Activated naive CD4-positive, alpha-beta T cell treated with anti-CD3 and anti-CD28 coated beads, Interleukin-2, amount 50 U/mL, for 72 hours (primary cell): Measurements from ENCODE around the gene SLC36A1. TPM values are rescaled to one million over a fixed set of nuclear protein-coding genes. Genes with fewer than 3 reads are reported as not detected.

Experiments used
- ATAC-seq, 2 donors: fragments of 150-1000 bp; cut with Tn5 transposase; 2 replicates each; pipeline ENCODE4 v1.10.0; 2021; ENCODE audit warnings: mild to moderate bottlenecking in 2 of 2, moderate library complexity in 2 of 2
- DNase-seq, 2 donors: peaks; one replicate each; pipeline ENCODE4 v3.0.0; 2021 to 2022; ENCODE audit warnings: low spot score in 2 of 2
- H3K27ac Mint-ChIP-seq, 2 donors: one replicate each; pipeline ENCODE4 v1.8.0; 2022; ENCODE audit warnings: mild to moderate bottlenecking in 2 of 2, mixed read lengths in 2 of 2
- H3K36me3 Mint-ChIP-seq, 2 donors: one replicate each; pipeline ENCODE4 v1.8.0; 2022; ENCODE audit warnings: mixed read lengths in 2 of 2
- H3K9me3 Mint-ChIP-seq, 2 donors: one replicate each; pipeline ENCODE4 v1.8.0; 2022; ENCODE audit warnings: mixed read lengths in 2 of 2
- total RNA-seq, 2 donors: library from RNA; stranded (reverse); gene quantifications; one replicate each; pipeline ENCODE4 v1.2.3, GENCODE V29; 2022

Gene SLC36A1
- total RNA-seq, 2 donors from 2014 or later: 5.0 to 7.8 TPM

DNA sequence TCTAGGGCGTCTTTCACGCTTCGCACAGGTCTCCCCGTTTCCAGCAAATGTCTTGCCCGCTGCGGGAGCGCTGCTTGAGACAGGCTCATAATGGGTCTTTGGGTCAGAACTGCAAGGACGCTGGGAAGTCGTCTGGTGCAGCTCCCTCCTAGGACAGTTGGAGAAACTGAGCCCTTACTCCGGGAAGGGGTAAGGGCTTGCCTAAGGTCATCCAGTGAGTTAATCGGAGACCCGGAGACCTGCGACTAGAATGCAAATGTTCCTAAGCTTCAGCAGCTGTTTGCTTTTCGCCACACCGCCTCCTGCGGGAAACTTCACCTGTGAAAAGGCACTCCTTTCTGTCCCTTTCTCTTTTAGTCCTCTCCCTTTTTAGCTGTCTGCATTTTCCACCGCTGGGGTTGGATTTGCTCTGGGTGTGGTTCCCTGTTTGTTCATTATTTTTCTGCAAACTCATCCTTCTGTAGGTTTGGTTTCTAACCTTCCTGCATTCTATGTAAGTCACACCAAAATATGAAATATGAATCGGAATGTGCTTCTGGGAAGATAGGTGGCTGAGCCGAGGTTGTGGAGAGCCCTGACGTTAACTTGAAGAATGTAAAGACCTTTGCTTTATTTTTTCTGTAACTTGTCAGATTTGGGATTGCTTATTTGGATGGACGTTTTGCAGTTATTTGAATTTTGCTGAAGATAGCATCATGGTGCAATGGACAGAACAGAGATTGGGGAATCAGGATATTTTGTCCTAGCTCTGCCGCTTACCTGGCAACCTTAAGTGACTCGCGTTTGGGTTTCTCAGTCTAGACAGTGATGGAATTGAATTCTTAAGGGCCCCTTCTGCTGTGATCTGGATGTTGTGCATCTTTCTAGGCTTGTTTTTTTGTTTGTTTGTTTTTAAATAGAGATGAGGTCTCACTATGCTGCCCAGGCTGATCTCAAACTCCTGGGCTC lies 909 bp downstream of the SLC36A1 start:
- DNase-seq: no peak
- Mint-ChIP-seq H3K9me3 (no peaks in the 10 kb centered on the region), H3K36me3 (peaks cover 0 to 6% of the 10 kb centered on the region in 2 donors), H3K27ac (peak overlapping the region; percentile 92 to 95)
- peak in 1 of 2 donors; percentile 2 for ATAC-seq

DNA sequence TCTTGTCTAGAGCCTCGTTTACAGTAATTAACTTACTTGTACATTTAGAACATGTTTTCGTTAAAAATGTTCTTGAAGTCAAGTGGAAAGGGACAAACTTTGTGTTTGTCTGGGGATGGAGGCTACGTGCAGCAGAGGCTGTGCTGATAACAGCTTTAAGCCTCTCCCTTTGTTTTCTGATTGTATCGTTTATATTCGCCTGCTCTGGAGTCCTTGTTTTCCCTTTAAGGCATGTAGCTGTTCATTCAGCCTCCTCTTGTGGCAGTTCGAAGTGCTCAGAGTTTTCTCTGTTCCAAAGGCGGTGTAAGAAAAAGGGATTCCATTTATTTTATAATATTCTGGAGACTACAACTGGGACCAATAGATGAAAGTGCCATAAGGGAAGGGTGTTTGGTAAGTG lies 1.9 kb downstream of the SLC36A1 start:
- Mint-ChIP-seq H3K36me3 (peaks cover 0 to 6% of the 10 kb centered on the region in 2 donors), H3K27ac (no peak overlapping the region), H3K9me3 (no peaks in the 10 kb centered on the region)
- ATAC-seq (no peak), DNase-seq (no peak)

DNA sequence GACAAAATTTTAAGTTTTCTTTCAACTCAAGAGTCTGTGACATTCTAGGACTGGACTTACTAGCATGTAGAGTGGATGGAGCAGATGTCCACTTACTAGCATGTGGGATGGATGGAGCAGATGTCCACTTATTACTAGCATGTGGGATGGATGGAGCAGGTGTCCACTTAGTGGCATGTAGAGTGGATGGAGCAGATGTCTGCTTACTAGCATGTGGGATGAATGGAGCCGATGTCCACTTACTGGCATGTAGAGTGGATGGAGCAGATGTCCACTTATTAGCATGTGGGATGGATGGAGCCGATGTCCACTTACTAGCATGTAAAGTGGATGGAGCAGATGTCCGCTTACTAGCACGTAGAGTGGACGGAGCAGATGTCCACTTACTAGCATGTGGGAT lies 2.4 kb downstream of the SLC36A1 start:
- DNase-seq (no peak), ATAC-seq (no peak)
- no peak overlapping the region for H3K27ac Mint-ChIP-seq
- H3K36me3 Mint-ChIP-seq: peaks cover 0 to 6% of the 10 kb centered on the region in 2 donors
- no peaks in the 10 kb centered on the region for H3K9me3 Mint-ChIP-seq

DNA sequence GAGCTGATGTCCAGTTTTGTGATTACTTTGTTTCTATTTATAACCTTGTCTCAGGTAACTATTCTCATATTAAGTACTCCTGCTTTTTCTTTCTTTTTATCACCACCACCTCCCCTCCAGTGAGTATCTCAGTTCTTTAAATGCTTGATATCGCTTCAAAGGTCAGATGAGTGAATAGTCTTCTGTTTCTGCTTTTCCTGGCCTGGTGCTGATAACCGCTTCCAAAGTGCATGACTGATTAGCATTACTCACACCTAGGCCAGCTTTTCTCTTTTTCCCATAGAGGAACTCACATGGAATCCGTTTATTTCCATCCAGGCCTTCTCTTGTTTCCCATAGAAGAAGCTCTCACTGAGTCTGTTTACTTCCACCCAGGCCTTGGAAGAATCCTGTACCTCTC lies 3.2 kb downstream of the SLC36A1 start:
- Mint-ChIP-seq H3K27ac (no peak overlapping the region), H3K36me3 (peaks cover 0 to 6% of the 10 kb centered on the region in 2 donors), H3K9me3 (no peaks in the 10 kb centered on the region)

DNA sequence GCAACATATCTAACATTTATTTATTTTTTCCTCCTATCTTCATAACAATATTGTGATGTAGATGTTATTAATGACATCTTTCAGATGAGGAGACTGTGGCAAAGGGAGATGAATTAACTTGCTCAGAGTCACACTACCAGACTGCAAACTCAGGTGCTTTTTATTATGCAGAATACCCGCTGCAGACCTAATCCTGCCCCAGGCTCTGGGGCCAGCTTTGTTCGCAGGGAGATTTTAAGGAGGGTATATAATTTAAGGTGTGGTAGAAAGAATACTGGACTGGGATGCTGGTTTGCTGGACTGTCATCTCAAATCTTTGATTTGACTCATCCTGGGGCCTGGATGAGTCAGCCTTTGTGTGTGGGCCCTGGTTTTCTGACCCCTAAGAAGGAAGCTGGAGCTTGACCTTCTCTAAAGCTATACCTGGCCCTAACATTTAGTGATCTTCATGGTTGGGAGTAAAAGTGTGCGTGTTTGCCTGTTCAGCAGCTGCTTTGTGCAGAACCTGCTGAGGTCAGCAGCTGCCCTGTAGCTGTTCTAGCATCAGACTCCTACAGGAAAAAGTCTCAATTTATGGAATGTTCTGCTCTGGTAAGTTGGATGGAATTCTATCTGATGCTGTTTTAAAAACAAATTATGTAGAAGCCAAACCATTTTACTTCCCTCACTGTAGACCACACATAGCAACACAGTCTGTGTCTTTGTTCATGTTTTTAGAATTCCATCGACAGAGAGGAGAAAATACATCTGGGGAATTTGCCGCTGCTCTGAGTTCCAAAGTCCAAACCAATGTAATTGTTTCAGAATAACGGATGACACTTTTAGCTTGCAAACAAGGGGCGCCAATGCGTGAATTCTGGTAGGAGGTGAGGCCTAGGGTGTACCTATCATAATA lies 4.5 kb downstream of the SLC36A1 start:
- DNase-seq: no peak
- H3K36me3 Mint-ChIP-seq: peaks cover 0 to 6% of the 10 kb centered on the region in 2 donors
- no peaks in the 10 kb centered on the region for H3K9me3 Mint-ChIP-seq
- peak in 1 of 2 donors; percentile 46 for ATAC-seq
- peak overlapping the region; percentile 13 to 26 for H3K27ac Mint-ChIP-seq

More for the DNA sequence above, 3.2 kb downstream of the SLC36A1 start:
- ATAC-seq (no peak), DNase-seq (no peak)

DNA sequence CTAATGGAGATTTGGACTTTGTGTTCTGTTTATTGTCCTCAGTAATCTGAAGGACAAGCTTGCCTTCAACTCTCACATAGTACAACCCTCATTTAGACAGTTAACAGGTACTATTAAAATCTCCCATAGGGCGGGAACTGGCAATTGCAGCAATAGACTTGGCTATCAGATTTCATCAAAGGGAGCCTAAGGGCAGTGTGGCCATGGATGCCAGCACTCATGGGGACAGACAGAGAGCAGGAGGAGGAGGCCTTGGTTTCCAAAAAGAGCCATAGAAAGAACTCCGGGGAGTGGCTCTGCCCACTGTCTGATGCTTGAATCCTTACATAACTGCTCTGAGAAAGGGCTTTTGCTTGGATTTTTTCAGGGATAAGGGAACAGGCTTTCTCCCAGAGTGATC lies 6.8 kb downstream of the SLC36A1 start:
- DNase-seq: no peak
- no peaks in the 10 kb centered on the region for H3K9me3 Mint-ChIP-seq
- no peaks in the 10 kb centered on the region for H3K36me3 Mint-ChIP-seq
- no peak for ATAC-seq
- no peak overlapping the region for H3K27ac Mint-ChIP-seq

DNA sequence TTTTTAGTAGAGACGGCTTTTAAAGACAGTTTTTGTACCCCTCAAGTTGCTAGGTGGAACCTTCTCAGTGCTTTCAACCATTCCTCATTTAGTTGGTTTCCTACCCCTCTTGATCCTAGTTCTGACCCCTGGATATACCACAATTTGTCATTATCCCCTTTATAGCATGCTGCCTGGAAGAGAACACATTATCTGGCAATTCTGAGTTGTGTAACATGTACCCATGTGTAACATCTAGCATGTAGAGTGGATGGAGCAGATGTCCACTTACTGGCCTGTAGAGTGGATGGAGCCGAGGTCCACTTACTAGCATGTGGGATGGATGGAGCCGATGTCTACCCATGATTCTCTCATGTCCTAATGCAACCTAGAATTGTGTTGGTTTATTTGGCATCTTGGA lies 7.5 kb downstream of the SLC36A1 start:
- no peaks in the 10 kb centered on the region for H3K9me3 Mint-ChIP-seq
- no peak for DNase-seq

DNA sequence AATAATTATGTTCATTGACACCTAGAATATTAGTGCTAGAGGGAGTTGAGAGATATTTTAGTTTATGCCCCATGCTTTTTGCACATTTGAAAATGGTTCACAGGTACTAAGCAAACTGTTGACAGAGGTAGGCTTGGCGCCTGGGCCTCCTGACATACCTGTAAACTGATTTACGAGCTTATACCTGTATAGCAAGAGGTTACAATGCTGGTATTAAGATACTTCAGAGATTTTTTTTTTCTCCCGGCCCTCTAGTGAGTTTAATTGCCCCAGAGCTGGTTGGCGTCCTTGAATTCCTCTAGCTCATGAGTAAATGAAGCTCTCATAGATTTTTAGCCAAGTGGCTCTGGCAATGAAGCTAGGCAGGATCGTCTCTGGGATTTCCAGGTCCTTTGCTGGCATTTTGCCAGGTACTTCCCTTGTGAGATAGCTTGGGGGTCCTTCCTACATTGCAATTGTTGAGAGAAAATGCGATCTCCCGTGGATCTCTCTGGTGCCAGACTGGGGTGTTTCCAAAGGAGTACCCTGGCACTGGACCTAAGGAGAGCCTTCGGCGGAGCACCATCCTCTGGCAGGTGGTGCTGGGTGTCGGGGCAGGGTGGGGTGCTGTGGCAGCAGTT lies 9.0 kb downstream of the SLC36A1 start:
- H3K9me3 Mint-ChIP-seq: no peaks in the 10 kb centered on the region
- no peak for ATAC-seq
- no peaks in the 10 kb centered on the region for H3K36me3 Mint-ChIP-seq

More for the DNA sequence above, 7.5 kb downstream of the SLC36A1 start:
- no peak for ATAC-seq
- H3K36me3 Mint-ChIP-seq: no peaks in the 10 kb centered on the region
- H3K27ac Mint-ChIP-seq: no peak overlapping the region

DNA sequence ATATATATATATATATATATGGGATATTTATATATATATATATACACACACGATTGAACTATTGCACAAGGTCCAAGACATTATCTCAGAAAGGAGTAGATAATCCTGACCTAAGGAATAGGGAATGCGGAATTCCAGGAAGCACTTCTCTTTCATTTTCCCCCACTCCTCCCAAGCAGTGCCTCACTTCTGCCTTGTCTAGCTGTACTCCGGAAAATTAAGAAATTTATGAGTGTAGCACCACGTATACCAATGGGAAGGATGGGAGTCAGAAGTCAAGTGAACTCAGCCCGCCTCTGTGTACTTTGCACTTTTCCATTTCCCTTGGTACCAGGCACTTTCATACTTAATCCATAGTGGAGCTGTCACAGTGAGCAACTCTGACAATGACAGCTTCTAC lies 10.9 kb downstream of the SLC36A1 start:
- no peaks in the 10 kb centered on the region for H3K9me3 Mint-ChIP-seq

More for the DNA sequence above, 9.0 kb downstream of the SLC36A1 start:
- no peak for DNase-seq
- peak overlapping the region in 1 of 2 donors; percentile 20 for H3K27ac Mint-ChIP-seq

DNA sequence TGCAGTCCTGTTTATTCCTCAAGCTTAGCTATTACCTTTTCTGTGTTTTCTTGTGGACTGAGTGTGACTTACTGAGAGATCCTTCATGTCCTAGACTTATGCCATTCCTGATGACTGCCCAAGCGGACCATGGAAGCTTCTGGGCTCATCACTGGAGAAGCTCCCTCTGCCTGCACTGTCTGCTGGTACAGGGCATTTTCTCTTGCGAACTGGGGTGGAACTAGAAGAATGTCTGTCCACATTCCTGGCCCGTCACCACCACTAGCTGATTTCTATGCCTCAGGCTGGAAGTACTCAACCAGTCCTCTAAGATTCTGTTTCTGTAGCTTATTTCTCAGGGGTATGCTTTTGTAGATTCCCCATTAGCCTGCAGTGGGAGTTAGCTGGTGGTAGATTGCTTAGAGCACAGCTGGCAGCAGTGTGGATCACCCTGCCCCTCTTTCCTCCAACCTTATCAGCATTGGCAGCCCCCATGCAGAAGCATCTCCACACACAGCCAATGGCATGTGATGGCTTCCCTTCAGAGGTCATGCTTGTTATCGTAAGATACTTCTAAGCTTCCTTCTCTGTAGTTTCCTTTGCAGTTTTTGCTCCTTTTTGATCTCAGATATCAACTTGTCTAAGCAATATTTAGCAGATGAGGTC lies 12.4 kb downstream of the SLC36A1 start:
- H3K36me3 Mint-ChIP-seq: peaks cover 0 to 10% of the 10 kb centered on the region in 2 donors
- no peaks in the 10 kb centered on the region for H3K9me3 Mint-ChIP-seq

More for the DNA sequence above, 10.9 kb downstream of the SLC36A1 start:
- no peaks in the 10 kb centered on the region for H3K36me3 Mint-ChIP-seq
- ATAC-seq: no peak
- H3K27ac Mint-ChIP-seq: no peak overlapping the region
- no peak for DNase-seq

DNA sequence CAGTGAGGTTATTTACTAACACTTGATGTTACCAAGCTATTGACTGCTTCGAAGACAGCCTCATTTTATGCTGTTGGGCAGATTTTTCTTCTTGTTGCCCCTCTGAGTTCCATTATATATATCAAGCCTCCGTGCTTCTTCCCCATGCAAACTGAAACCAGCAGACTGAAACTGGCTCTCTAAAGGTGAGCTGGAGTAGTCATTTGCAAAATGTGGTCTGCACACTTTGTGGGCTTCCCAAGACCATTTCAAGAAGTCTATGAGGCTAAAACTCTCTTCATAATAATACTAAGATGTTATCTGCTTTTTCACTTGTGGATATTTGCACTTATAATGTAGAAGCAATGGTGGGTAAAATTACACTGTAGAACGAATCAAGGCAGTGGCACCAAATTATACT lies 13.9 kb downstream of the SLC36A1 start:
- DNase-seq: no peak
- Mint-ChIP-seq H3K9me3 (no peaks in the 10 kb centered on the region), H3K27ac (no peak overlapping the region), H3K36me3 (peaks cover 0 to 21% of the 10 kb centered on the region in 2 donors)
- peak in 1 of 2 donors; percentile 37 for ATAC-seq

More for the DNA sequence above, 12.4 kb downstream of the SLC36A1 start:
- ATAC-seq (no peak), DNase-seq (no peak)
- H3K27ac Mint-ChIP-seq: no peak overlapping the region

DNA sequence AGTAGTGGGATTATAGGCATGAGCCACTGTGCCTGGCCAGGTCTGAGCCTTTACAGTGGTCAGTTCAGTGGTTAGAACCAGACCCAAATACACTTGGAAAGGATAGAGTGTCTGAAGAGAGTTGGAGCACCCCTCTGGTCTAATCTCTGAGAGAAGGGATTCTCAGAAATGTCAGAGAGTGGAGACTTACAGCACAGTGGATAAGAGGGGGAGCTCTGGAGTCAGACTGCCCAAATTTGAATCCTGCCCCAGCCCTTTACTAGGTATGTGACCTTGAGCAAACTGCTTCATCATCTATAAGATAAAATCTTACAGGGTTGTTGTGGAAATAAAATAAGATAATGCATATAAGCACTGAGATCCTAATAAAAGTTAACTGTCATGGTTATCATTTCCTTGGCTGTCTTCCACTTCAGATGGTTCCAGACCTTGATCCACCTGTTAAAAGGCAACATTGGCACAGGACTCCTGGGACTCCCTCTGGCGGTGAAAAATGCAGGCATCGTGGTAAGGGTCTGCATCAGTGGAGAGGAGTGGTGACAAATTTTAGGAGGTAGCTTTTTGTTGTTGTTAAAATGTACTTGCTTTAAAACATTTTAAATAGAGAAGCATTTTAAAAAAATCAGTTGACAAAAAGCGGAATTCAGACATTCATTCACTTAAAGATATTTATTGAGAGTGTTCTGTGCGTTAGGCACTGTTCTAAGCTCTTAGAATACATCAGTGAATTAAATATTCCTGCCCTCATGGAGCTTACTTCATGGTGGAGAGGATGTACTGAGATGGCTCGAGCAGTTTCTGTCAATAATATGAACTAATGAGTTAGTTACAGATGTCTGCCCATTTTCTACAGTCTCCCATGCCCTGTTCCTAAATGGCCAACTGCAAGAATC lies 16.0 kb downstream of the SLC36A1 start:
- ATAC-seq (no peak), DNase-seq (no peak)
- no peaks in the 10 kb centered on the region for H3K9me3 Mint-ChIP-seq
- peaks cover 0 to 29% of the 10 kb centered on the region in 2 donors for H3K36me3 Mint-ChIP-seq
- H3K27ac Mint-ChIP-seq: no peak overlapping the region

DNA sequence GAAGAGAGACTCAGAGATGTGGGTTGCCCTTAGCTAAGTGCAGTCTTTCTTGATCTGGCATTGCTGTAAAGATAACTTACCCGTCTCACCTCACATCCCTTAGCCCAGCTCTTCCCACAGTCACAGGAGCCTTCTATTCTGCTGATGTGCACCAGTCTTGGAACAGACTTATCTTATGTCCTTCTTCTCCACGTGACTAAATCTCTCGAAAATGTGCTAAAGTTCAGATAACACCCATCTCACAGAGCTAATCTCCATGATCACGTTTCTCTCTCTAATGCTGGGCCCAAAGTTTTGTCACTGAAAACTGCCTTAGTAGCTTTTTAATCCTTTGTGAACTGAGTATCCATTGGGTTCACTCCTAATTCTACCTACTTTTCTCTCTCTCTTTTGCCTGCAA lies 16.7 kb downstream of the SLC36A1 start:
- ATAC-seq (no peak), DNase-seq (no peak)
- H3K36me3 Mint-ChIP-seq: peaks cover 0 to 29% of the 10 kb centered on the region in 2 donors
- no peaks in the 10 kb centered on the region for H3K9me3 Mint-ChIP-seq
- no peak overlapping the region for H3K27ac Mint-ChIP-seq

DNA sequence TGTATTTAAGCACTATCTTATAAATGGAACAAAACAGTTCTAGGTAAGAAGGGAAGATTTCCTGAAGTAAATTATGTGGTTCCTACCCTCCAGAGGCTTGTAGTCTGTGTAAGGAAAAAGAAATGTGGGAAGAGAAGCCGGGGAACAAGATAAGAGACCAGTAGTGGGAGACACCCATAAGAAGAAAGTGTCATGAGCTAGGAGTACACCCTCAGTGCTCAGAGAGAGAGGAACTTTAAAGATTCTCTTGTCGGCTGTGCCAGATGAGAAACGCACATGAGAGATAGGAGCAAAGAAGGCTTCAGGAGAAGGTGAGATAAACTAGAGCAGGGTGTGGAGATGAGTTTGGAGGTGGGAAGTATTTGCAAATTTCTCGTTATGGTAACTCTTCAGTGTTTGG lies 18.1 kb downstream of the SLC36A1 start:
- peaks cover 0 to 29% of the 10 kb centered on the region in 2 donors for H3K36me3 Mint-ChIP-seq
- H3K27ac Mint-ChIP-seq: peak overlapping the region in 1 of 2 donors; percentile 17
- no peak for ATAC-seq
- DNase-seq: no peak
- no peaks in the 10 kb centered on the region for H3K9me3 Mint-ChIP-seq

DNA sequence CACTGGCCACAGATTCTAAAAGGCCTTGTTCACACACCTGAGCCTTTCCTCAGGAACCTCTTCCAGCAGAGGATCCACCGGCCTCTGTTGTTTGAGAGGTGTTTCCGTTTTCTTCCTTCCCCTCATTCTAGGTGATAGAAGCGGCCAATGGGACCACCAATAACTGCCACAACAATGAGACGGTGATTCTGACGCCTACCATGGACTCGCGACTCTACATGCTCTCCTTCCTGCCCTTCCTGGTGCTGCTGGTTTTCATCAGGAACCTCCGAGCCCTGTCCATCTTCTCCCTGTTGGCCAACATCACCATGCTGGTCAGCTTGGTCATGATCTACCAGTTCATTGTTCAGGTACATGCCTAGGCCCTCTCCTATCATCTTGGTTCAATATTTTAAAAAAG lies 20.2 kb downstream of the SLC36A1 start:
- H3K9me3 Mint-ChIP-seq: no peaks in the 10 kb centered on the region
- ATAC-seq: no peak

More for the DNA sequence above, 20.2 kb downstream of the SLC36A1 start:
- no peak for DNase-seq
- Mint-ChIP-seq H3K36me3 (peaks cover 0 to 29% of the 10 kb centered on the region in 2 donors), H3K27ac (no peak overlapping the region)
